ENCODE data around the gene ALAD.
"Not testable (repeated sequence)": the region's sequence is repeated elsewhere in the genome, so short reads cannot be mapped to it uniquely, and the experiment has no call there.

Gene ALAD

DNA sequence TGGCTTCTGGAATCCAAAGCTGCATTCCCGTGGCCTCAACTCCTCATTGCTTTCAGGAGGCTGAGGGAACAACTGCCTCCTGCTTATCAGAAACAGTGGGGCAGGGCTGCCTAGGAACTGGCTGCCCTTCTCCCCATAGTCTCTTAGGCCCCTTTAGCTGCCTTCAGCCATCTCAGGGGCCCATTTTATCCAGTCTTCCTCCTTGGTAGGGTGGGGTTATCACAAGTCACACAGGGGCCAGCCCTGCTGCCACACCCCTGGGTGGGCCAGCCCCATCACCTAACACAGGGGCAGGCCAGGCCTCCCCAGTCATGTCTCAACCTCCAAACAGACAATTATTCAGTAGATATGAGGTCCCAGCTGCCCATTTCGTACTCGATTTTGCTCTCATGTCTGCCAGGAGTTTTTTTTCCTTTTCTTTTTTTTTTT lies 3.9 kb downstream of the ALAD start:
- DNase-seq: no peak

GRCh38 chr9:113395000-113395861 lies 5.9 kb downstream of the ALAD start:
- DNase-seq: no peak

DNA sequence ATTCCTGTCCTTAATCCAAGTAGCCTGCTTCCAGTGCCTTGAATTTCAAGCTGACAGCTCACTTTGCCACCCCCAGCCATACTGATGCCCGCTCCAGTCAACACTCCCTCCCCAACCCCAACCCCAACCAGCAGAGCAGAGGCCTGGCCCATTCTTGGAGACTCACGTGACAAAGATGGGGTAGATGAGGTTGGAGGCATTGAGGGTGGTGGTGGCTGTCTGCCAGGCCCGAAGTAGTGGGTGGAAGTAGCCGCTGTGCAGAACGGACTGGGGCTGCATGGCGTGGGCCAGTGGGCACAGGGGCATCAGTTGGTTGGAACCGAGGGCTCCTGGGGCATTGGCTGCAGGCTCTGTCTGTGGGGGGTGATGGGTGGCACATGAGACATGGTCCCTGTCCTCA lies 7.8 kb downstream of the ALAD start:
- no peak for DNase-seq

GRCh38 chr9:113391917-113392316 lies 9.2 kb downstream of the ALAD start:
- DNase-seq: no peak

GRCh38 chr9:113390192-113390960 lies 10.7 kb downstream of the ALAD start:
- no peak for DNase-seq

DNA sequence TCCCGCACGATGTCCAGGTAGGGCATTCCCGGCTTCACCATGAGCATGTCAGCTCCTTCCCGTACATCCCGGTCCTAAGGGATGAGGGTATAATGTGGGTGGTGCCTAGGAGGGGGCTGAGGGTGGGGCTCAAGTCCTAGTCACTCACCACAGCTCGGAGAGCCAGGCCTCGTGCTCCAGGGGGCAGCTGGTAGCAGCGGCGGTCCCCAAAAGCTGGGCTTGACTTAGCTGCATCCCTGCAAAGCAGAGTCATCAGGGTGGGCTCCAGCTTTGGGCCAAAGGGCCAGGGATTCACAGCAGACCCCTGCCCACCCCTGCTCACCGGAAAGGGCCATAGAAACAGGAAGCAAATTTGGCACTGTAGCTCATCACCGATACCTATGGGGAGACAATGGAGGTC lies 11.6 kb downstream of the ALAD start:
- no peak for DNase-seq

DNA sequence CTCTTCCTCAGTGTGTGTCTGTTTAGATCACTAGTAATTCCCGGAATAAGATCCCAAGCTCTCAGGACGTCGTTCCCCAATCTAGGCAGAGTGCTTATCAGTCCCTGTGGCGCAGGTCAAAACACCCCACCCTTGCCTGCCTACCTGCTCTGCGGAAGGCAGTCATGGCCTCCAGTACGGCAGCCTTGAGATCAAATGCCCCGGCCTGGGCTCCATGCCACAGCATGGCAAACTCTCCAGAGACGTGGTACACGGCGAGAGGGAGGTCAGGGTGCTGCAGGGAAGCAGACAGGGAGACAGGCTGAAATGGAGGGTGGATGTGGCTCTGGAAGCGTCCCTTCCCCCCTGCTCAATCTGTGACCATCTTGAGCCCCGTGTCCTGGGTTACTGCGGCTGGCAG lies 12.3 kb downstream of the ALAD start:
- DNase-seq: no peak

DNA sequence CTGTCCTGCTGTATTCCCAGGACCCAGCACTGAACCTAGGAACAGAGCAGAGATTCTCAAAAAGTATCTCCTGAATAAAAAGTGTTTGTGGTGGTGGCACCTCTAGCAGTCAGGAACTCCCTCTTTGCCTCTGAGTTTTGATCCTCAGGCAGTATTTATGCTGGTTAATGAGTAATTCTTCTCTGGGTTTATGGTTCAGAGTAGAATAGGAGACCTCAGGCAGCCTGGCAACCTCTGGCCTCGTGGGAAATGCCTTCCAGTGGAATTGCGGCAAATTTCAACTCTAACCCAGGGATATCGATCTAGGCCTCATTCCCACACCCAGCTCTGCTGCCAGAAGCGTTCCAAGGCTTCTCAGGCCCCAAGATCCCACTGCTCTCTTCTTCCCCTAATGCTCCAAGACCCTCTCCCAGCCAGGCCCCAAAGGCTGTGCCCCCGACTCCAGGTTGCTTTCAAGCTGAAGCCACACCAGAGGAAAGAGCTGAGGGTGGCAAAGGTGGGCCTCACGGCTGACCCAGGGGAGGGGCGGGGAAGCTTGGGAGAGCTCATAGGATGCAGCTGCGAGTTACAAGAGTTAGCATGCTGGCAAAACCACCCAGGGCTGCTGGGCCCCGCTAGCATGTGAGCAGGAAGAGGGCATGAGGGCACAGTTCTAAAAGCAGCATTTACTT lies 13.4 kb downstream of the ALAD start:
- no peak for DNase-seq

- no peak for DNase-seq
Observed at GRCh38 chr9:113386571-113387393, 14.3 kb downstream of the ALAD start.

DNA sequence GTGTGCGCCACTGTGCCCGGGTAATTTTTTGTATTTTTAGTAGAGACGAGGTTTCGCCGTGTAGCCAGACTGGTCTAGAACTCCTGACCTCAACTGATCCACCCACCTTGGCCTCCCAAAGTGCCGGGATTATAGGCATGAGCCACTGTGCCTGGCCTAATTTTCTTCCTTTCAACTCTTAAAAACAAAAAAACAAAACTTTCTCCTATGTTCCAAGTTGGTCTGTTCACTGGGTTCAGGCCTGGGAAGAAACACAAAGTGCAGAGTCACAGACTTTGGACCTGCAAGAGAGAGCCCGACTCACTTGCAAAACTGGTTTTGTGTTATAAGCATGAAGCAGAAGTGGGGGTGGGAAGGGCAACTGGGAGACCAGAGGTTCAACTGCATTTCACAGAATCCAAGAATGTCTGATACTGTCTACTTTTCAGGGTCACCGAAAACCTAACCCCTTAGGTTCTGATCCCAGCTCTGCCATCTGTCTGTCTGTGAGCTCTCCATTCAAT lies 19.1 kb downstream of the ALAD start:
- no peak for DNase-seq

DNA sequence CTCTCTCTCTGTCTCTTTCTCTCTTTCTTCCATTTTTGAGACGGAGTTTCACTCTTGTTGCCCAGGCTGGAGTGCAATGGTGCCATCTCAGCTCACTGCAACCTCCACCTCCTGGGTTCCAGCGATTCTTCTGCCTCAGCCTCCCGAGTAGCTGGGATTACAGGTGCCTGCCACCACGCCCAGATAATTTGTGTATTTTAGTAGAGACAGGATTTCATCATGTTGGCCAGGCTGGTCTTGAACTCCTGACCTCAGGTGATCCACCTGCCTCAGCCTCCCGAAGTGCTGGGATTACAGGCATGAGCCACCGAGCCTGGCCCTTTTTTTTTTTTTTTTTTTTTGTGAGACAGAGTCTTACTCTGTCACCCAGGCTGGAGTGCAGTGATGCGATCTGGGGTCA lies 19.6 kb downstream of the ALAD start:
- not testable (repeated sequence) for DNase-seq

GRCh38 chr9:113380869-113381378 lies 20.2 kb downstream of the ALAD start:
- DNase-seq: no peak

DNA sequence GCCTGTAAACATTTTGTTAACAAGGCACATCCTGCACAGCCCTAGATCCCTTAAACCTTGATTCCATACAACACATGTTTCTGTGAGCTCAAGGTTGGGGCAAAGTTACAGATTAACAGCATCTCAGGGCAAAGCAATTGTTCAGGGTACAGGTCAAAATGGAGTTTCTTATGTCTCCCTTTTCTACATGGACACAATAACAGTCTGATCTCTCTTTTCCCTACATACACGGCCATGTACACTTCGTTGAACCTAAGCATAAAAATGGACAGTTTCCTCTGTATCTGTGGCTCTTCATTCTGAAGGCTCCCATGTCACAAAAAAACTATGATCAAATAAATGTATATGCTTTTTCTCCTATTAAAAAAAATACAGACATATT lies 21.3 kb downstream of the ALAD start:
- DNase-seq: not testable (repeated sequence)

DNA sequence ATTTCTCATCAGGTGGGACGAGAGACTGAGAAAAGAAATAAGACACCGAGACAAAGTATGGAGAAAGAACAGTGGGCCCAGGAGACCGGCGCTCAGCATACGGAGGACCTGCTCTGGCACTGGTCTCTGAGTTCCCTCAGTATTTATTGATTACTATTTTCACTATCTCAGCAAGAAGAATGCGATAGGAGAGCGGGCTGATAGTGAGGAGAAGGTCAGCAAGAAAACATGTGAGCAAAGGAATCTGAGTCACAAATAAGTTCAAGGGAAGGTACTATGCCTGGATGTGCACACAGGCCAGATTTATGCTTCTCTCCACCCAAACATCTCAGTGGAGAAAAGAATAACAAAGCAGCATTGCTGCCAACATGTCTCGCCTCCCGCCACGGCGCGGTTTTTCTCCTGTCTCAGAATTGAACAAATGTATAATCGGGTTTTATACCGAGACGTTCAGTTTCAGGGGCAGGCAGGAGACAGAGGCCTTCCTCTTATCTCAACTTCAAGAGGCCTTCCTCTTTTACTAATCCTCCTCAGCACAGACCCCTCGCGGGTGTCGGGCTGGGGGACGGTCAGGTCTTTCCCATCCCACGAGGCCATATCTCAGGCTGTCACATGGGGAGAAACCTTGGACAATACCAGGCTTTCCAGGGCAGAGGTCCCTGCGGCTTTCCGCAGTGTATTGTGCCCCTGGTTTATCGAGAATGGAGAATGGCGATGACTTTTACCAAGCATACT lies 21.8 kb downstream of the ALAD start:
- not testable (repeated sequence) for DNase-seq

- DNase-seq: peak; percentile 93
Observed at GRCh38 chr9:113376634-113377567, 24.2 kb downstream of the ALAD start, which contains the start of gene HDHD3. HDHD3 (minus strand) TSS chr9:113376986; CDS start chr9:113374354, 2,632 bp downstream.

- DNase-seq: no peak
Observed at GRCh38 chr9:113375057-113376023, 25.7 kb downstream of the ALAD start.

DNA sequence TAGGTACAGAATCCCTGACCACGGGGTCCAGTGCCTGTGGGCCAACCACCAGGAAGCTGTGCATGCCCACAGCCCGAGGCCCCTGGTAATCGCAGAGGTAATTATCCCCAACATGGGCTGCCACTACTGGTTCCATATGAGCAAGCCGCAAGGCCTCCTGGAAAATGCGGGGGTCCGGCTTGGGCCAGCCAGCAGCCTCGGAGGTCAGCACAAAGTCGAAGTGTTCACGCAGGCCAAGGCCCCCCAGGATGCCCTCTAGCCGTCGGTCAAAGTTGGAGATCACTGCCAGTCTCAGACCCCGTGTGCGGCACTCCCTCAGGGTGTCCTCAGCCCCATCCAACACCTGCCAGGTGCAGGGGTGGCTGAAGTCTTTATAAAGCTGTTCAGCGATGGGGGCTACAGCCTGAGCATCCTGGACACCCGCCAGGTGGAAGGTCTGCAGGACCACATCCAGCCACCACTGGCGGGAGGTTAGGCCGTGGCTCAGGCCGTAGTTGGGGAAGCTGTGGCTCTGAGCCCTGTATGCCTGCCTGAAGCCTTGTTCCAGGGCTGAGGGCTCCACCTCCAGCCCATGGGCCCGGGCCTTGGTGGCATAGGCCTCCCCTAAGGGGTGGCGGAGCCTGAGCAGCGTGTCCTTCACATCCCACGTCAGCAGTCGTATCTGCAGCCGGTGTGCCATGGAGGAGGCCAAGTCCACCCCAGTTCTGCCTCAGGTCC lies 27.2 kb downstream of the ALAD start:
- no peak for DNase-seq

DNA sequence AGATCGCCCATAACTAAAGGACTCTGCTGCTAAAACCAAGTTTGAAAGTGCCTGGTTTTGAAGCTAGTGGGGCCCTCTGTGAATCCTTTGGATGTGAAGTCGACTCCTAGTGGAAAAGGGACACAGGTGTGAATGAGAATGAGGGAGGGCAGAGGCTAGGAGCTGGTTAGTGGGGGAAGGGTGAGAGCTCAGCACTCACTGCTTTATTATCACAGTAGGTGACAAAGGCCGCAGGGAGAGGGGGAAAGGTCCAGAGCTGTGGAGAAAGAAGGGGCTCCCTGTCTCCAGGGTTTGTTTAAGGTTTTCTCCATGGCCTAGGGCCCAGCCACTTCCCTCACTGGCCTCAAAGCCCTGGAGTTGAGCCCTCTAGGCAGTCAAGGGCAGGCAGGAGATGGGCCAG lies 27.8 kb downstream of the ALAD start:
- DNase-seq: no peak
